GM23338 (cell line): ENCODE measurements around the gene MSMB. TPM values are rescaled to one million over a fixed set of nuclear protein-coding genes. Genes with fewer than 3 reads are reported as not detected.

Experiments
- ATAC-seq: fragments of 200-7000 bp; cut with Tn5 transposase; 3 replicates; pipeline ENCODE4 v1.9.1; 2020
- DNase-seq: peaks from one replicate; pipeline ENCODE4 v3.0.0-alpha.2; 2015; ENCODE audit warnings: low spot score
- H2AFZ ChIP-seq: fragments of 200-600 bp; sonication (generic); 2 replicates; pipeline ENCODE4 v1.8.0; 2016; ENCODE audit warnings: antibody characterized with exemption, mild to moderate bottlenecking, moderate library complexity
- H3F3A ChIP-seq: fragments of 200-600 bp; sonication (generic); replicated peaks from 2 replicates; pipeline ENCODE4 v1.8.0; 2017; ENCODE audit warnings: antibody characterized with exemption, mixed run types, low read depth
- H3K27ac ChIP-seq: fragments of 200-600 bp; sonication (generic); 2 replicates; pipeline ENCODE4 v1.6.1; 2016; ENCODE audit warnings: low read depth
- H3K27me3 ChIP-seq: fragments of 200-600 bp; sonication (generic); 2 replicates; pipeline ENCODE4 v1.8.0; 2016; ENCODE audit warnings: mild to moderate bottlenecking, mixed run types, moderate library complexity; ENCODE audit not compliant: insufficient read depth
- H3K36me3 ChIP-seq: fragments of 200-600 bp; sonication (generic); 2 replicates; pipeline ENCODE4 v1.8.0; 2016; ENCODE audit warnings: mild to moderate bottlenecking; ENCODE audit not compliant: insufficient read depth
- H3K4me1 ChIP-seq: fragments of 200-600 bp; sonication (generic); 2 replicates; pipeline ENCODE4 v1.8.0; 2016; ENCODE audit warnings: mild to moderate bottlenecking, moderate library complexity; ENCODE audit not compliant: insufficient read depth
- H3K4me2 ChIP-seq: fragments of 200-600 bp; sonication (generic); 2 replicates; pipeline ENCODE4 v1.7.1; 2017; ENCODE audit warnings: mixed run types
- H3K4me3 ChIP-seq: fragments of 200-600 bp; sonication (generic); 2 replicates; pipeline ENCODE4 v1.6.1; 2016; ENCODE audit warnings: mixed run types
- H3K79me2 ChIP-seq: fragments of 200-600 bp; sonication (generic); replicated peaks from 2 replicates; pipeline ENCODE4 v1.8.0; 2017; ENCODE audit warnings: mild to moderate bottlenecking; ENCODE audit not compliant: insufficient read depth
- H3K9me2 ChIP-seq: fragments of 200-600 bp; sonication (generic); 2 replicates; pipeline ENCODE4 v1.8.0; 2017; ENCODE audit not compliant: insufficient read depth
- H4K20me1 ChIP-seq: fragments of 200-600 bp; sonication (generic); replicated peaks from 2 replicates; pipeline ENCODE4 v1.8.0; 2017; ENCODE audit warnings: mild to moderate bottlenecking; ENCODE audit not compliant: insufficient read depth
- H3K27ac Mint-ChIP-seq: 2 replicates; pipeline ENCODE4 v1.8.0; 2020; ENCODE audit warnings: inconsistent platforms, mild to moderate bottlenecking, moderate library complexity, mixed read lengths
- H3K27me3 Mint-ChIP-seq: 3 replicates; pipeline ENCODE4 v1.8.0; 2022; ENCODE audit warnings: low read depth, mild to moderate bottlenecking, moderate library complexity, mixed read lengths, inconsistent platforms; ENCODE audit not compliant: insufficient read depth, poor library complexity
- H3K36me3 Mint-ChIP-seq: 3 replicates; pipeline ENCODE4 v1.8.0; 2021; ENCODE audit warnings: low read depth, mild to moderate bottlenecking, inconsistent platforms, moderate library complexity, mixed read lengths
- H3K4me1 Mint-ChIP-seq: 3 replicates; pipeline ENCODE4 v1.8.0; 2020; ENCODE audit warnings: mild to moderate bottlenecking, inconsistent platforms, mixed read lengths
- H3K4me3 Mint-ChIP-seq: 3 replicates; pipeline ENCODE4 v1.8.0; 2021; ENCODE audit warnings: moderate library complexity, mild to moderate bottlenecking, inconsistent platforms, mixed read lengths
- H3K9me3 Mint-ChIP-seq: 3 replicates; pipeline ENCODE4 v1.8.0; 2020; ENCODE audit warnings: moderate library complexity, mild to moderate bottlenecking, inconsistent platforms, mixed read lengths
- CREB1 ChIP-seq: fragments of 250-450 bp; sonication (Bioruptor Pico); IDR thresholded peaks from 2 replicates; pipeline ENCODE4 v1.5.0; 2020; ENCODE audit warnings: low read depth, mild to moderate bottlenecking, moderate library complexity
- EZH2 ChIP-seq: fragments of 200-600 bp; sonication (generic); IDR thresholded peaks from one replicate; pipeline ENCODE4 v1.8.0; 2017; ENCODE audit warnings: antibody characterized with exemption, mild to moderate bottlenecking, low read depth; ENCODE audit not compliant: unreplicated experiment
- EZH2phosphoT487 ChIP-seq: fragments of 200-600 bp; sonication (generic); IDR thresholded peaks from one replicate; pipeline ENCODE4 v1.8.1; 2018; ENCODE audit warnings: antibody characterized with exemption; ENCODE audit not compliant: unreplicated experiment
- JUNB ChIP-seq: IDR thresholded peaks from one replicate; pipeline ENCODE4 v1.6.1; 2016; ENCODE audit warnings: antibody characterized with exemption; ENCODE audit not compliant: unreplicated experiment
- NANOG ChIP-seq: IDR thresholded peaks from 2 replicates; pipeline ENCODE4 v1.6.1; 2016; ENCODE audit warnings: antibody characterized with exemption, borderline replicate concordance
- POLR2AphosphoS5 ChIP-seq: IDR thresholded peaks from 2 replicates; pipeline ENCODE4 v1.6.1; 2016; ENCODE audit warnings: antibody characterized with exemption, low read depth
- STAT1 ChIP-seq: IDR thresholded peaks from one replicate; pipeline ENCODE4 v1.6.1; 2016; ENCODE audit warnings: antibody characterized with exemption; ENCODE audit not compliant: unreplicated experiment
- ZNF114 ChIP-seq: fragments of 250-450 bp; sonication (Bioruptor Pico); IDR thresholded peaks from 2 replicates; pipeline ENCODE4 v1.5.0; 2020; ENCODE audit warnings: mild to moderate bottlenecking, moderate library complexity
- ZNF331 ChIP-seq: fragments of 250-450 bp; sonication (Bioruptor Pico); IDR thresholded peaks from 2 replicates; pipeline ENCODE4 v1.5.0; 2020; ENCODE audit warnings: low read depth, mild to moderate bottlenecking, moderate library complexity
- polyA plus RNA-seq: library from polyadenylated mRNA; unstranded; fragments of >200 nt; fragmentation: Nextera tagmentation; extraction: Ambion mirVana; gene quantifications from 2 replicates; pipeline ENCODE4 v1.2.1, GENCODE V29; 2016
- total RNA-seq: library from RNA; depleted of rRNA; stranded (reverse); fragments of >200 nt; shearing (Covaris generic); gene quantifications from 2 replicates; pipeline ENCODE4 v1.2.3, GENCODE V29; 2014
- TF ChIP-seq, protein P1 (sequence below): IDR thresholded peaks from 2 replicates; pipeline ENCODE4 v1.6.1; 2016; ENCODE audit warnings: antibody characterized with exemption
- TF ChIP-seq, protein P2 (sequence below): IDR thresholded peaks from one replicate; pipeline ENCODE4 v1.6.1; 2018; ENCODE audit warnings: antibody characterized with exemption; ENCODE audit not compliant: unreplicated experiment
- TF ChIP-seq, protein P3 (sequence below), 2 experiments: fragments of 200-600 bp in 1 of 2; sonication (generic) in 1 of 2; conservative IDR thresholded peaks; 2 replicates each; pipeline versions ENCODE4 v1.5.1 to v1.6.1; 2016 to 2017; ENCODE audit warnings: antibody characterized with exemption in 2 of 2, low read depth in 2 of 2, mild to moderate bottlenecking in 2 of 2, moderate library complexity in 1 of 2
- TF ChIP-seq, protein P4 (sequence below): fragments of 250-450 bp; sonication (Bioruptor Pico); IDR thresholded peaks from 2 replicates; pipeline ENCODE4 v1.5.0; 2020; ENCODE audit warnings: mild to moderate bottlenecking, moderate library complexity

MSMB gene
- total and polyA plus RNA-seq, 2 experiments from 2014 or later: not detected

DNA sequence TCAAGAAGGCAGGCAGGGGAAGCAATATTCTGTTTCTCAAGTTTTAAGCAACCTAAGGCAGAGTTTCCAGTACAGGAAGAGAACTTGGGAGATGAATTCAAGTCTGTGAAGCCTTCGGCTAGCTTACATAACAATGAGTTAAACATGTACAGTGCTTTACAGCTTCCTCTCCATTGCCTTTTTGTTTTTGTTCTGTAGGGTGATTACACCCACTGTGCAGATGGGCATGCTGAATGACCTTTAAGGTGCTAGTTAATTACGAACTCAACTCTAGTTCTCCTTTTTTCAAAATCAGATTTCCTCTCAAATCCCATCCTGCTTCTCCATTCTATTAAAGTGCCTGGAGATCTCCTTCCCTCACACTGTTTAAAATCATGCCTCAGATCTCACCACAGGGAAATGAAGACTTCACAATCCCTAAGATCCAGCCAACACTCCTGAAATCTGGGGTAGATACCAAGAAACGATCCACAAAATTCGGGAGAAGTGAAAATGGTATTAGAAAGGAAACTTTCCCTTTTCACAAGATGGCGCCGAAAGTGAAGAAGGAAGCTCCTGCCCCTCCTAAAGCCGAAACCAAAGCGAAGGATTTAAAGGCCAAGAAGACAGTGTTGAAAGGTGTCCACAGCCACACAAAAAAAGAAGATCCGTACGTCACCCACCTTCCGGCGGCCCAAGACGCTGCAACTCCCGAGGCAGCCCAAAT is 16.8 kb upstream of the MSMB start:
- no peaks in the 10 kb centered on the region for H3K36me3 Mint-ChIP-seq
- TF ChIP-seq, protein P1, sequence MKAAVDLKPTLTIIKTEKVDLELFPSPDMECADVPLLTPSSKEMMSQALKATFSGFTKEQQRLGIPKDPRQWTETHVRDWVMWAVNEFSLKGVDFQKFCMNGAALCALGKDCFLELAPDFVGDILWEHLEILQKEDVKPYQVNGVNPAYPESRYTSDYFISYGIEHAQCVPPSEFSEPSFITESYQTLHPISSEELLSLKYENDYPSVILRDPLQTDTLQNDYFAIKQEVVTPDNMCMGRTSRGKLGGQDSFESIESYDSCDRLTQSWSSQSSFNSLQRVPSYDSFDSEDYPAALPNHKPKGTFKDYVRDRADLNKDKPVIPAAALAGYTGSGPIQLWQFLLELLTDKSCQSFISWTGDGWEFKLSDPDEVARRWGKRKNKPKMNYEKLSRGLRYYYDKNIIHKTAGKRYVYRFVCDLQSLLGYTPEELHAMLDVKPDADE: no peak
- TF ChIP-seq, protein P2, sequence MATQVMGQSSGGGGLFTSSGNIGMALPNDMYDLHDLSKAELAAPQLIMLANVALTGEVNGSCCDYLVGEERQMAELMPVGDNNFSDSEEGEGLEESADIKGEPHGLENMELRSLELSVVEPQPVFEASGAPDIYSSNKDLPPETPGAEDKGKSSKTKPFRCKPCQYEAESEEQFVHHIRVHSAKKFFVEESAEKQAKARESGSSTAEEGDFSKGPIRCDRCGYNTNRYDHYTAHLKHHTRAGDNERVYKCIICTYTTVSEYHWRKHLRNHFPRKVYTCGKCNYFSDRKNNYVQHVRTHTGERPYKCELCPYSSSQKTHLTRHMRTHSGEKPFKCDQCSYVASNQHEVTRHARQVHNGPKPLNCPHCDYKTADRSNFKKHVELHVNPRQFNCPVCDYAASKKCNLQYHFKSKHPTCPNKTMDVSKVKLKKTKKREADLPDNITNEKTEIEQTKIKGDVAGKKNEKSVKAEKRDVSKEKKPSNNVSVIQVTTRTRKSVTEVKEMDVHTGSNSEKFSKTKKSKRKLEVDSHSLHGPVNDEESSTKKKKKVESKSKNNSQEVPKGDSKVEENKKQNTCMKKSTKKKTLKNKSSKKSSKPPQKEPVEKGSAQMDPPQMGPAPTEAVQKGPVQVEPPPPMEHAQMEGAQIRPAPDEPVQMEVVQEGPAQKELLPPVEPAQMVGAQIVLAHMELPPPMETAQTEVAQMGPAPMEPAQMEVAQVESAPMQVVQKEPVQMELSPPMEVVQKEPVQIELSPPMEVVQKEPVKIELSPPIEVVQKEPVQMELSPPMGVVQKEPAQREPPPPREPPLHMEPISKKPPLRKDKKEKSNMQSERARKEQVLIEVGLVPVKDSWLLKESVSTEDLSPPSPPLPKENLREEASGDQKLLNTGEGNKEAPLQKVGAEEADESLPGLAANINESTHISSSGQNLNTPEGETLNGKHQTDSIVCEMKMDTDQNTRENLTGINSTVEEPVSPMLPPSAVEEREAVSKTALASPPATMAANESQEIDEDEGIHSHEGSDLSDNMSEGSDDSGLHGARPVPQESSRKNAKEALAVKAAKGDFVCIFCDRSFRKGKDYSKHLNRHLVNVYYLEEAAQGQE: no peak
- TF ChIP-seq POLR2AphosphoS5: no peak
- no peak for TF ChIP-seq EZH2
- no peak for TF ChIP-seq ZNF114 (CRISPR knock-in tag)
- no peak for TF ChIP-seq ZNF331 (CRISPR knock-in tag)
- no peak for TF ChIP-seq JUNB
- TF ChIP-seq, protein P3, sequence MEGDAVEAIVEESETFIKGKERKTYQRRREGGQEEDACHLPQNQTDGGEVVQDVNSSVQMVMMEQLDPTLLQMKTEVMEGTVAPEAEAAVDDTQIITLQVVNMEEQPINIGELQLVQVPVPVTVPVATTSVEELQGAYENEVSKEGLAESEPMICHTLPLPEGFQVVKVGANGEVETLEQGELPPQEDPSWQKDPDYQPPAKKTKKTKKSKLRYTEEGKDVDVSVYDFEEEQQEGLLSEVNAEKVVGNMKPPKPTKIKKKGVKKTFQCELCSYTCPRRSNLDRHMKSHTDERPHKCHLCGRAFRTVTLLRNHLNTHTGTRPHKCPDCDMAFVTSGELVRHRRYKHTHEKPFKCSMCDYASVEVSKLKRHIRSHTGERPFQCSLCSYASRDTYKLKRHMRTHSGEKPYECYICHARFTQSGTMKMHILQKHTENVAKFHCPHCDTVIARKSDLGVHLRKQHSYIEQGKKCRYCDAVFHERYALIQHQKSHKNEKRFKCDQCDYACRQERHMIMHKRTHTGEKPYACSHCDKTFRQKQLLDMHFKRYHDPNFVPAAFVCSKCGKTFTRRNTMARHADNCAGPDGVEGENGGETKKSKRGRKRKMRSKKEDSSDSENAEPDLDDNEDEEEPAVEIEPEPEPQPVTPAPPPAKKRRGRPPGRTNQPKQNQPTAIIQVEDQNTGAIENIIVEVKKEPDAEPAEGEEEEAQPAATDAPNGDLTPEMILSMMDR (conservative IDR thresholded peaks at IDR 0.05; ENCODE audit: low read depth in 2 of 2): no peak
- TF ChIP-seq STAT1: no peak
- TF ChIP-seq, protein P4, sequence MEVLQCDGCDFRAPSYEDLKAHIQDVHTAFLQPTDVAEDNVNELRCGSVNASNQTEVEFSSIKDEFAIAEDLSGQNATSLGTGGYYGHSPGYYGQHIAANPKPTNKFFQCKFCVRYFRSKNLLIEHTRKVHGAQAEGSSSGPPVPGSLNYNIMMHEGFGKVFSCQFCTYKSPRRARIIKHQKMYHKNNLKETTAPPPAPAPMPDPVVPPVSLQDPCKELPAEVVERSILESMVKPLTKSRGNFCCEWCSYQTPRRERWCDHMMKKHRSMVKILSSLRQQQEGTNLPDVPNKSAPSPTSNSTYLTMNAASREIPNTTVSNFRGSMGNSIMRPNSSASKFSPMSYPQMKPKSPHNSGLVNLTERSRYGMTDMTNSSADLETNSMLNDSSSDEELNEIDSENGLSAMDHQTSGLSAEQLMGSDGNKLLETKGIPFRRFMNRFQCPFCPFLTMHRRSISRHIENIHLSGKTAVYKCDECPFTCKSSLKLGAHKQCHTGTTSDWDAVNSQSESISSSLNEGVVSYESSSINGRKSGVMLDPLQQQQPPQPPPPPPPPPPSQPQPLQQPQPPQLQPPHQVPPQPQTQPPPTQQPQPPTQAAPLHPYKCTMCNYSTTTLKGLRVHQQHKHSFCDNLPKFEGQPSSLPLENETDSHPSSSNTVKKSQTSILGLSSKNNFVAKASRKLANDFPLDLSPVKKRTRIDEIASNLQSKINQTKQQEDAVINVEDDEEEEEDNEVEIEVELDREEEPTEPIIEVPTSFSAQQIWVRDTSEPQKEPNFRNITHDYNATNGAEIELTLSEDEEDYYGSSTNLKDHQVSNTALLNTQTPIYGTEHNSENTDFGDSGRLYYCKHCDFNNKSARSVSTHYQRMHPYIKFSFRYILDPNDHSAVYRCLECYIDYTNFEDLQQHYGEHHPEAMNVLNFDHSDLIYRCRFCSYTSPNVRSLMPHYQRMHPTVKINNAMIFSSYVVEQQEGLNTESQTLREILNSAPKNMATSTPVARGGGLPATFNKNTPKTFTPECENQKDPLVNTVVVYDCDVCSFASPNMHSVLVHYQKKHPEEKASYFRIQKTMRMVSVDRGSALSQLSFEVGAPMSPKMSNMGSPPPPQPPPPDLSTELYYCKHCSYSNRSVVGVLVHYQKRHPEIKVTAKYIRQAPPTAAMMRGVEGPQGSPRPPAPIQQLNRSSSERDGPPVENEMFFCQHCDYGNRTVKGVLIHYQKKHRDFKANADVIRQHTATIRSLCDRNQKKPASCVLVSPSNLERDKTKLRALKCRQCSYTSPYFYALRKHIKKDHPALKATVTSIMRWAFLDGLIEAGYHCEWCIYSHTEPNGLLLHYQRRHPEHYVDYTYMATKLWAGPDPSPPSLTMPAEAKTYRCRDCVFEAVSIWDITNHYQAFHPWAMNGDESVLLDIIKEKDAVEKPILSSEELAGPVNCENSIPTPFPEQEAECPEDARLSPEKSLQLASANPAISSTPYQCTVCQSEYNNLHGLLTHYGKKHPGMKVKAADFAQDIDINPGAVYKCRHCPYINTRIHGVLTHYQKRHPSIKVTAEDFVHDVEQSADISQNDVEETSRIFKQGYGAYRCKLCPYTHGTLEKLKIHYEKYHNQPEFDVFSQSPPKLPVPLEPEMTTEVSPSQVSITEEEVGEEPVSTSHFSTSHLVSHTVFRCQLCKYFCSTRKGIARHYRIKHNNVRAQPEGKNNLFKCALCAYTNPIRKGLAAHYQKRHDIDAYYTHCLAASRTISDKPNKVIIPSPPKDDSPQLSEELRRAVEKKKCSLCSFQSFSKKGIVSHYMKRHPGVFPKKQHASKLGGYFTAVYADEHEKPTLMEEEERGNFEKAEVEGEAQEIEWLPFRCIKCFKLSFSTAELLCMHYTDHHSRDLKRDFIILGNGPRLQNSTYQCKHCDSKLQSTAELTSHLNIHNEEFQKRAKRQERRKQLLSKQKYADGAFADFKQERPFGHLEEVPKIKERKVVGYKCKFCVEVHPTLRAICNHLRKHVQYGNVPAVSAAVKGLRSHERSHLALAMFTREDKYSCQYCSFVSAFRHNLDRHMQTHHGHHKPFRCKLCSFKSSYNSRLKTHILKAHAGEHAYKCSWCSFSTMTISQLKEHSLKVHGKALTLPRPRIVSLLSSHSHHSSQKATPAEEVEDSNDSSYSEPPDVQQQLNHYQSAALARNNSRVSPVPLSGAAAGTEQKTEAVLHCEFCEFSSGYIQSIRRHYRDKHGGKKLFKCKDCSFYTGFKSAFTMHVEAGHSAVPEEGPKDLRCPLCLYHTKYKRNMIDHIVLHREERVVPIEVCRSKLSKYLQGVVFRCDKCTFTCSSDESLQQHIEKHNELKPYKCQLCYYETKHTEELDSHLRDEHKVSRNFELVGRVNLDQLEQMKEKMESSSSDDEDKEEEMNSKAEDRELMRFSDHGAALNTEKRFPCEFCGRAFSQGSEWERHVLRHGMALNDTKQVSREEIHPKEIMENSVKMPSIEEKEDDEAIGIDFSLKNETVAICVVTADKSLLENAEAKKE (CRISPR knock-in tag): no peak
- no peak for TF ChIP-seq EZH2phosphoT487
- TF ChIP-seq NANOG: no peak
- no peak for TF ChIP-seq CREB1 (CRISPR knock-in tag)

More for the DNA sequence above, 16.8 kb upstream of the MSMB start:
- no peaks in the 10 kb centered on the region for H3K4me1 ChIP-seq
- H3K27ac Mint-ChIP-seq: no peak overlapping the region
- H3K4me3 ChIP-seq: no peak overlapping the region
- H4K20me1 ChIP-seq: no peaks in the 10 kb centered on the region
- no peaks in the 10 kb centered on the region for H3K9me3 Mint-ChIP-seq
- no peaks in the 10 kb centered on the region for H3K27me3 ChIP-seq
- 0 out of 2 replicates have a peak overlapping the region, but pooled peaks have one; percentile 63 for H2AFZ ChIP-seq
- H3K36me3 ChIP-seq: no peaks in the 10 kb centered on the region
- H3K27me3 Mint-ChIP-seq: no peaks in the 10 kb centered on the region
- H3K9me2 ChIP-seq: no peaks in the 10 kb centered on the region
- ATAC-seq: no peak
- H3K27ac ChIP-seq: no peak overlapping the region
- H3K4me3 Mint-ChIP-seq: no peak overlapping the region
- no peaks in the 10 kb centered on the region for H3F3A ChIP-seq
- H3K4me1 Mint-ChIP-seq: peaks cover 3% of the 10 kb centered on the region; the same call in 1 of the 3 replicates
- H3K79me2 ChIP-seq: no peaks in the 10 kb centered on the region
- DNase-seq: no peak
- H3K4me2 ChIP-seq: no peak overlapping the region
